Measurements from ENCODE around the gene CAVIN1. TPM values are rescaled to one million over a fixed set of nuclear protein-coding genes. Genes with fewer than 3 reads are reported as not detected.
A peak's percentile ranks its signal among the peaks of the same experiment; 100 is the strongest.

CAVIN1 gene
- total RNA-seq, 4 donors from 2014 or later, result 619 to 1,181 (median 1,019) TPM

GRCh38 chr17:42414704-42415409 lies 8.2 kb downstream of the CAVIN1 start:
- Histone ChIP-seq H3K4me1 (peaks cover 96 to 100% (median 100%) of the 10 kb centered on the region in 4 donors), H3K27me3 (no peaks in the 10 kb centered on the region), H3K9me3 (no peaks in the 10 kb centered on the region), H3K4me3 (peak overlapping the region; percentile 11 to 33 (median 22)), H3K27ac (replicated peaks in 1 of 4) (peak overlapping the region; percentile 97 to 100 (median 100)), H3K36me3 (no peaks in the 10 kb centered on the region)
- intact Hi-C loops (cut with DNase I), result no loop called here
- WGBS, result 66% methylated on average over 5 of the region's 7 CpGs
- TF ChIP-seq EP300 (IDR thresholded peaks at IDR 0.05), result no peak
- peak; percentile 34 to 46 for TF ChIP-seq POLR2AphosphoS5 (IDR thresholded peaks at IDR 0.05)
- no peak for DNase-seq (ENCODE audit: extremely low spot score)

- H3K4me1 ChIP-seq, result peaks cover 96 to 100% (median 100%) of the 10 kb centered on the region in 4 donors
- 40% methylated on average over 3 of the region's 3 CpGs for WGBS
- H3K9me3 ChIP-seq, result no peaks in the 10 kb centered on the region
- H3K4me3 ChIP-seq, result peak overlapping the region in 2 of 4 donors; percentile 7 to 33
- intact Hi-C loops (cut with DNase I), result no loop called here
- H3K27me3 ChIP-seq, result no peaks in the 10 kb centered on the region
- no peak for TF ChIP-seq CTCF (IDR thresholded peaks at IDR 0.05)
- no peak for TF ChIP-seq POLR2A (IDR thresholded peaks at IDR 0.05; ENCODE audit: low read depth)
- no peak for TF ChIP-seq POLR2AphosphoS5 (IDR thresholded peaks at IDR 0.05)
- TF ChIP-seq EP300 (IDR thresholded peaks at IDR 0.05), result no peak
- H3K36me3 ChIP-seq, result peaks cover 0 to 4% (median 0%) of the 10 kb centered on the region in 4 donors
- DNase-seq (ENCODE audit: extremely low spot score), result no peak
- peak overlapping the region; percentile 97 to 100 (median 100) for H3K27ac ChIP-seq (replicated peaks in 1 of 4)
These were observed 9.5 kb downstream of the CAVIN1 start for GRCh38 chr17:42413464-42414040.

- H3K27me3 ChIP-seq, result no peaks in the 10 kb centered on the region
- TF ChIP-seq POLR2A (IDR thresholded peaks at IDR 0.05; ENCODE audit: low read depth), result no peak
- TF ChIP-seq CTCF (IDR thresholded peaks at IDR 0.05), result no peak
- no peak for TF ChIP-seq POLR2AphosphoS5 (IDR thresholded peaks at IDR 0.05)
- TF ChIP-seq EP300 (IDR thresholded peaks at IDR 0.05), result no peak
- intact Hi-C loops (cut with DNase I), result no loop called here
- H3K4me1 ChIP-seq, result peaks cover 96 to 100% (median 100%) of the 10 kb centered on the region in 4 donors
- H3K4me3 ChIP-seq, result peak overlapping the region; percentile 4 to 37 (median 21)
- 59% methylated on average over 11 of the region's 11 CpGs for WGBS
- no peak for DNase-seq (ENCODE audit: extremely low spot score)
- H3K9me3 ChIP-seq, result no peaks in the 10 kb centered on the region
- H3K36me3 ChIP-seq, result peaks cover 0 to 4% (median 0%) of the 10 kb centered on the region in 4 donors
- H3K27ac ChIP-seq (replicated peaks in 1 of 4), result peak overlapping the region; percentile 97 to 100 (median 100)
These were observed 11.0 kb downstream of the CAVIN1 start for GRCh38 chr17:42411905-42412679.

- H3K4me3 ChIP-seq, result peak overlapping the region; percentile 4 to 37 (median 21)
These were observed 11.7 kb downstream of the CAVIN1 start for GRCh38 chr17:42411361-42411760.

More at GRCh38 chr17:42411361-42411760, 11.7 kb downstream of the CAVIN1 start:
- H3K9me3 ChIP-seq, result no peaks in the 10 kb centered on the region
- H3K27me3 ChIP-seq, result no peaks in the 10 kb centered on the region
- H3K4me1 ChIP-seq, result peaks cover 98 to 100% (median 100%) of the 10 kb centered on the region in 4 donors
- TF ChIP-seq EP300 (IDR thresholded peaks at IDR 0.05), result no peak
- TF ChIP-seq POLR2A (IDR thresholded peaks at IDR 0.05; ENCODE audit: low read depth), result no peak
- TF ChIP-seq POLR2AphosphoS5 (IDR thresholded peaks at IDR 0.05), result no peak
- no peak for TF ChIP-seq CTCF (IDR thresholded peaks at IDR 0.05)
- peak overlapping the region; percentile 97 to 100 (median 100) for H3K27ac ChIP-seq (replicated peaks in 1 of 4)
- 28% methylated on average over 3 of the region's 4 CpGs for WGBS
- intact Hi-C loops (cut with DNase I), result no loop called here
- DNase-seq (ENCODE audit: extremely low spot score), result no peak
- peaks cover 0 to 4% (median 0%) of the 10 kb centered on the region in 4 donors for H3K36me3 ChIP-seq
